GM12878 (cell line): ENCODE data around the gene GNL3. TPM values are rescaled to one million over a fixed set of nuclear protein-coding genes. Genes with fewer than 3 reads are reported as not detected.

Experiments used
- ATAC-seq: fragments of 200-7000 bp; cut with Tn5 transposase; 3 replicates; pipeline ENCODE4 v1.9.1; 2020; ENCODE audit warnings: mild to moderate bottlenecking, moderate library complexity
- BruUV-seq: library from RNA; stranded (reverse); fragments of 400-500 nt; replicated peaks from 2 replicates; lab custom pipeline; 2021; lab: Mats Ljungman, UMichigan
- CTCF ChIA-PET: fragments of 300-600 bp; sonication (Branson Sonifier 250); formaldehyde crosslinking; extraction: SDS; loops from one replicate; lab custom pipeline; 2021; ENCODE audit warnings: inconsistent platforms; lab: Yijun Ruan, JAX
- POLR2A ChIA-PET: fragments of 350-600 bp; formaldehyde crosslinking; extraction: SDS; loops from one replicate; lab custom pipeline; 2021; ENCODE audit warnings: inconsistent platforms; lab: Charles Lee
- RAD21 ChIA-PET: fragments of 300-600 bp; sonication (Branson Sonifier 250); formaldehyde crosslinking; loops from one replicate; lab custom pipeline; 2023; ENCODE audit warnings: antibody characterized with exemption; ENCODE audit not compliant: unreplicated experiment; lab: Charles Lee
- SMC1A ChIA-PET: fragments of 300-600 bp; sonication (Branson Sonifier 250); formaldehyde crosslinking; loops from one replicate; lab custom pipeline; 2023; ENCODE audit not compliant: unreplicated experiment, uncharacterized antibody; lab: Charles Lee
- DNase-seq: peaks from one replicate; pipeline ENCODE4 v3.0.0-alpha.2; 2011; ENCODE audit warnings: low read depth, low spot score
- FAIRE-seq: peaks from 3 replicates; lab custom pipeline; 2011; peaks lifted over from hg19 to GRCh38; lab: Jason Lieb, UNC
- H2AFZ ChIP-seq: 2 replicates; pipeline ENCODE4 v1.6.0; 2011; ENCODE audit warnings: low read depth, low read length, control low read depth; ENCODE audit not compliant: control insufficient read depth
- H3K27ac ChIP-seq: 2 replicates; pipeline ENCODE4 v1.5.1; 2011; ENCODE audit warnings: control low read depth; ENCODE audit not compliant: control insufficient read depth, insufficient read depth
- H3K27me3 ChIP-seq, 2 experiments: replicated peaks in 1 of 2; 2 replicates each; pipeline versions ENCODE4 v1.6.0 to v1.6.1; 2011; ENCODE audit warnings: low read length in 1 of 2; ENCODE audit not compliant: control insufficient read depth in 2 of 2, insufficient read depth in 2 of 2
- H3K36me3 ChIP-seq, 2 experiments: 2 replicates each; pipeline ENCODE4 v1.5.1; 2011; ENCODE audit warnings: low read length in 1 of 2; ENCODE audit not compliant: control insufficient read depth in 2 of 2, insufficient read depth in 2 of 2
- H3K4me1 ChIP-seq: 2 replicates; pipeline ENCODE4 v1.6.1; 2011; ENCODE audit warnings: mild to moderate bottlenecking, low read length, moderate library complexity, mixed read lengths; ENCODE audit not compliant: control insufficient read depth, insufficient read depth
- H3K4me2 ChIP-seq: 2 replicates; pipeline ENCODE4 v1.6.0; 2011; ENCODE audit warnings: control low read depth; ENCODE audit not compliant: control insufficient read depth, insufficient read depth
- H3K4me3 ChIP-seq: fragments of 200-600 bp; sonication (generic); 2 replicates; pipeline ENCODE4 v1.5.1; 2016
- H3K79me2 ChIP-seq: 2 replicates; pipeline ENCODE4 v1.6.0; 2011; ENCODE audit warnings: low read length; ENCODE audit not compliant: control insufficient read depth, insufficient read depth
- H3K9ac ChIP-seq: 2 replicates; pipeline ENCODE4 v1.8.0; 2011; ENCODE audit warnings: low read length, control low read depth, mixed read lengths; ENCODE audit not compliant: control insufficient read depth, insufficient read depth
- H3K9me3 ChIP-seq: replicated peaks from 3 replicates; pipeline ENCODE4 v1.5.1; 2011; ENCODE audit warnings: mild to moderate bottlenecking, low read length; ENCODE audit not compliant: control insufficient read depth, insufficient read depth
- H4K20me1 ChIP-seq: 2 replicates; pipeline ENCODE4 v1.6.0; 2011; ENCODE audit not compliant: control insufficient read depth, insufficient read depth
- RBBP5 ChIP-seq: fragments of 200-600 bp; sonication (generic); conservative IDR thresholded peaks from 2 replicates; pipeline ENCODE4 v1.6.1; 2016
- SMARCA5 ChIP-seq: fragments of 450-650 bp; IDR thresholded peaks from 2 replicates; pipeline ENCODE4 v1.6.1; 2017; ENCODE audit warnings: mild to moderate bottlenecking
- TAF1 ChIP-seq: IDR thresholded peaks from 2 replicates; pipeline ENCODE4 v1.6.1; 2011; ENCODE audit warnings: mild to moderate bottlenecking, low read depth, low read length, borderline replicate concordance
- WGBS: methylation state at CpG from one replicate; pipeline ENCODE4 v1.1.6; 2016; ENCODE audit warnings: low lambda C conversion rate; ENCODE audit not compliant: insufficient replicate concordance, insufficient coverage; ENCODE audit errors: missing lambda C conversion rate; 5-methylcytosine and 5-hydroxymethylcytosine counted together
- in situ Hi-C: fragments of 300-500 bp; cut with MboI; formaldehyde crosslinking; loops from 9 replicates; pipeline ENCODE4 v1.14.3; 2018; ENCODE audit warnings: mixed read lengths
- intact Hi-C: fragments of 100-400 bp; cut with micrococcal nuclease; formaldehyde crosslinking; loops from one replicate; pipeline ENCODE4 v1.14.2; 2022; ENCODE audit not compliant: unreplicated experiment
- polyA plus RNA-seq, 11 experiments: library from polyadenylated mRNA; depleted of rRNA in 4 of 11; unstranded in 6 of 11; stranded (reverse) in 5 of 11; fragments of >200 nt; fragmentation: Nextera tagmentation in 4 of 11; fragmentation: Illumina TruSeq in 1 of 11; extraction: Ambion mirVana in 4 of 11; extraction: Trizol in 1 of 11; gene quantifications; 1 replicate in 1 of 11; 2 replicates in 10 of 11; pipeline versions ENCODE4 v1.2.1 to v1.2.3, GENCODE V29; 2011 to 2016; ENCODE audit warnings: inconsistent platforms in 2 of 11, missing spikeins in 2 of 11, low read depth in 1 of 11
- total RNA-seq, 4 experiments: library from RNA; depleted of rRNA in 3 of 4; stranded (reverse); fragments of >200 nt in 3 of 4; fragmentation: Illumina TruSeq in 1 of 4; extraction: Trizol in 1 of 4; gene quantifications; 2 replicates each; pipeline versions ENCODE4 v1.2.1 to v1.2.3, GENCODE V29; 2013 to 2021
- TF ChIP-seq, protein P1 (sequence below): fragments of 450-650 bp; IDR thresholded peaks from 2 replicates; pipeline ENCODE4 v1.6.1; 2016; ENCODE audit warnings: mild to moderate bottlenecking, moderate library complexity, borderline replicate concordance
- TF ChIP-seq, protein P2 (sequence below), 3 experiments: IDR thresholded peaks in 2 of 3; conservative IDR thresholded peaks in 1 of 3; 2 replicates each; pipeline ENCODE4 v1.5.1; 2011; ENCODE audit warnings: low read depth in 3 of 3, low read length in 3 of 3, mild to moderate bottlenecking in 3 of 3, control low read depth in 2 of 3, moderate library complexity in 2 of 3, inconsistent platforms in 1 of 3, mixed read lengths in 1 of 3; ENCODE audit not compliant: control insufficient read depth in 2 of 3, insufficient read depth in 1 of 3; ENCODE audit errors: extremely low read depth in 1 of 3

The GNL3 gene
- total and polyA plus RNA-seq, 10 of the 15 experiments (the other 5 are each of a cell fraction or from before 2014, with no cell fraction given), result 172 to 368 (median 257) TPM

DNA sequence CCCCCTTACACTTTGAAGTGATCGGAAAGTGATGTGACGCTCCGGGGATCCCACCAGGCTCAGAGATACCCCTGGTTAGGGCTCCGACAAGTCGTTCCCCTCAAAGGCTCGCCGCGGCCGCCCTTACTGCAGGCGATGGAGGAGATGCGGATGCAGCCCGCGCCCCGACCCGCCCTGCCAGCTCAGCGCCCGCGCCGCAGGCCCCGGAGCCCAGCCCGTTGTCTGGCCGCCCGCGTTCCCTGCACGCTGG is 19.5 kb downstream of the GNL3 start:
- POLR2A ChIA-PET, result interaction anchor here (0.6 to 4.1 kb wide), 7 partner anchors 8 to 371 kb away, joined by 3 to 25 read pairs (median 3); partner anchors contain the start of gene GNL3
- RAD21 ChIA-PET, result interaction anchor here (1.0 to 2.2 kb wide), 2 partner anchors 8 to 66 kb away, joined by 5 to 8 read pairs; partner anchors contain the start of gene NEK4

DNA sequence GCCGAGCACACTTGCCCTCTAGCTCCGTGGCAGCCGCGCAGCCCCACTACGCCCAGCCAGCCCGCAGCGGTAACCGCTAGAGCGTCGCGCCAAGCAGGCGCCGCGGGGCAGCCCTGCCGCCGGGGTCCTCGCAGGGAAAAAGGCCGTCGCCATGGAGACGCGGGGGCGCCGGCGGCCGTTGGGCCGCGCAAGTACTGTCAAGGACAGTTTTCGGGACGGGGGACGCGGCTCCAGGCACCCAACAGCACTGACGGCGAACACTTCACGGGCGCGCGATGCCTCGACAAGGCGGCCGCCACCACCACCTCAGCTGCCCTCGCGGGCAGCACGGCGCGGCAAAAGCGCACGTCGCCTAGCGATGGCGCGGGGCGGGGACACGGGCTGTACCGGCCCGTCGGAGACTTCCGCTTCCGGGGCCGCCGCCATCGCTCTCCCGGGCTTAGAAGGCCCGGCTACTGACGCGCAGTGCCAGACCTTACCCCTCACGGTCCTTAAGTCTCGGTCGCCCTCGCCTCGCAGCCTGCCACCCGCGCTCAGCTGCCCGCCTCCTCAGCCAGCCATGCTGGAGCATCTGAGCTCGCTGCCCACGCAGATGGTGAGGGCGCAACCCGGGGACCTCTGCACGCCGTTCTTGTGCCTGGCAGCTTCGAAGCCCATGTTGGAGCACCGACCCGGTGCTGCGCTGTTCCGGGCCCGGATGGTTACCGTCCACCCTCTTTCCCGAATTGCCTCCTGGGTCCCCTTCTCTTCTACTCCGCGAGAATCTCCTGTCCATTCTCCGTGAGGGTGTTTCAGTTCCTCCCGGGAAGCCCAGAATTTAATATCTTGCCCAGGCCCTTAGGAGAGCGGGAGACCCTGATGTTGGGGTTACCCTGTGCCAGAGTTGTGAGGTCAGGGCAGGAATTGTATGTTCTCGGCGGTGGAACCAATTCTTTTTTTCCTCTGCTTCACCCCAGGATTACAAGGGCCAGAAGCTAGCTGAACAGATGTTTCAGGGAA is 20.2 kb downstream of the GNL3 start, which contains the start of the genes GLT8D1 and SPCS1:
Gene GLT8D1 (minus strand): TSS at position 104 of the 999 bp plus-strand sequence. CDS start 5,331 bp downstream, outside the sequence.
Gene SPCS1 (plus strand): TSS at position 419 of the 999 bp plus-strand sequence. CDS start 141 bp downstream, at position 560.
- CTCF ChIA-PET, result interaction anchor here (0.8 to 1.0 kb wide), 2 partner anchors 93 to 475 kb away, joined by 3 read pairs; no protein-coding TSS in a partner anchor
- BruUV-seq, result no TSS peak
- peak; percentile 52; the same call in 1 of the 2 replicates for TF ChIP-seq TAF1
- TF ChIP-seq, protein P1, sequence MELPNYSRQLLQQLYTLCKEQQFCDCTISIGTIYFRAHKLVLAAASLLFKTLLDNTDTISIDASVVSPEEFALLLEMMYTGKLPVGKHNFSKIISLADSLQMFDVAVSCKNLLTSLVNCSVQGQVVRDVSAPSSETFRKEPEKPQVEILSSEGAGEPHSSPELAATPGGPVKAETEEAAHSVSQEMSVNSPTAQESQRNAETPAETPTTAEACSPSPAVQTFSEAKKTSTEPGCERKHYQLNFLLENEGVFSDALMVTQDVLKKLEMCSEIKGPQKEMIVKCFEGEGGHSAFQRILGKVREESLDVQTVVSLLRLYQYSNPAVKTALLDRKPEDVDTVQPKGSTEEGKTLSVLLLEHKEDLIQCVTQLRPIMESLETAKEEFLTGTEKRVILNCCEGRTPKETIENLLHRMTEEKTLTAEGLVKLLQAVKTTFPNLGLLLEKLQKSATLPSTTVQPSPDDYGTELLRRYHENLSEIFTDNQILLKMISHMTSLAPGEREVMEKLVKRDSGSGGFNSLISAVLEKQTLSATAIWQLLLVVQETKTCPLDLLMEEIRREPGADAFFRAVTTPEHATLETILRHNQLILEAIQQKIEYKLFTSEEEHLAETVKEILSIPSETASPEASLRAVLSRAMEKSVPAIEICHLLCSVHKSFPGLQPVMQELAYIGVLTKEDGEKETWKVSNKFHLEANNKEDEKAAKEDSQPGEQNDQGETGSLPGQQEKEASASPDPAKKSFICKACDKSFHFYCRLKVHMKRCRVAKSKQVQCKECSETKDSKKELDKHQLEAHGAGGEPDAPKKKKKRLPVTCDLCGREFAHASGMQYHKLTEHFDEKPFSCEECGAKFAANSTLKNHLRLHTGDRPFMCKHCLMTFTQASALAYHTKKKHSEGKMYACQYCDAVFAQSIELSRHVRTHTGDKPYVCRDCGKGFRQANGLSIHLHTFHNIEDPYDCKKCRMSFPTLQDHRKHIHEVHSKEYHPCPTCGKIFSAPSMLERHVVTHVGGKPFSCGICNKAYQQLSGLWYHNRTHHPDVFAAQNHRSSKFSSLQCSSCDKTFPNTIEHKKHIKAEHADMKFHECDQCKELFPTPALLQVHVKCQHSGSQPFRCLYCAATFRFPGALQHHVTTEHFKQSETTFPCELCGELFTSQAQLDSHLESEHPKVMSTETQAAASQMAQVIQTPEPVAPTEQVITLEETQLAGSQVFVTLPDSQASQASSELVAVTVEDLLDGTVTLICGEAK, result peak; percentile 93
- TF ChIP-seq, protein P2, sequence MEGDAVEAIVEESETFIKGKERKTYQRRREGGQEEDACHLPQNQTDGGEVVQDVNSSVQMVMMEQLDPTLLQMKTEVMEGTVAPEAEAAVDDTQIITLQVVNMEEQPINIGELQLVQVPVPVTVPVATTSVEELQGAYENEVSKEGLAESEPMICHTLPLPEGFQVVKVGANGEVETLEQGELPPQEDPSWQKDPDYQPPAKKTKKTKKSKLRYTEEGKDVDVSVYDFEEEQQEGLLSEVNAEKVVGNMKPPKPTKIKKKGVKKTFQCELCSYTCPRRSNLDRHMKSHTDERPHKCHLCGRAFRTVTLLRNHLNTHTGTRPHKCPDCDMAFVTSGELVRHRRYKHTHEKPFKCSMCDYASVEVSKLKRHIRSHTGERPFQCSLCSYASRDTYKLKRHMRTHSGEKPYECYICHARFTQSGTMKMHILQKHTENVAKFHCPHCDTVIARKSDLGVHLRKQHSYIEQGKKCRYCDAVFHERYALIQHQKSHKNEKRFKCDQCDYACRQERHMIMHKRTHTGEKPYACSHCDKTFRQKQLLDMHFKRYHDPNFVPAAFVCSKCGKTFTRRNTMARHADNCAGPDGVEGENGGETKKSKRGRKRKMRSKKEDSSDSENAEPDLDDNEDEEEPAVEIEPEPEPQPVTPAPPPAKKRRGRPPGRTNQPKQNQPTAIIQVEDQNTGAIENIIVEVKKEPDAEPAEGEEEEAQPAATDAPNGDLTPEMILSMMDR (IDR thresholded peaks at IDR 0.05 in 2 of 3, conservative IDR thresholded peaks at IDR 0.05 in 1 of 3; ENCODE audit: control insufficient read depth in 2 of 3, extremely low read depth in 1 of 3, insufficient read depth in 1 of 3, low read depth in 3 of 3, low read length in 3 of 3), result no peak

More for the DNA sequence above, 19.5 kb downstream of the GNL3 start:
- in situ Hi-C loops, result no loop called here
- ATAC-seq (no peak), DNase-seq (no peak), FAIRE-seq (no peak)
- H3K4me3 ChIP-seq, result peak overlapping the region; percentile 90
- H3K4me1 ChIP-seq, result peaks cover 29% of the 10 kb centered on the region
- H3K9ac ChIP-seq, result peak overlapping the region; percentile 91
- H3K36me3 ChIP-seq, result peaks cover 3 to 14% of the 10 kb centered on the region in 2 experiments; a peak in 3 of 4 replicates
- no peaks in the 10 kb centered on the region for H3K27me3 ChIP-seq
- under 1% methylated on average over 25 of the region's 25 CpGs for WGBS
- H3K27ac ChIP-seq, result peak overlapping the region; percentile 75
- TF ChIP-seq SMARCA5 (0 out of 2 replicates have a peak, but pooled peaks have one; percentile 36), RBBP5 (no peak)
- H3K9me3 ChIP-seq, result no peaks in the 10 kb centered on the region
- intact Hi-C loops, result loop anchor here (2.0 to 10.0 kb wide), 2 partner anchors 19 to 339 kb away; partner anchors contain the start of genes GNL3 and SFMBT1
- peak overlapping the region; percentile 100 for H2AFZ ChIP-seq
- SMC1A ChIA-PET, result interaction anchor here (1.6 to 3.4 kb wide), 3 partner anchors 8 to 17 kb away, joined by 4 to 17 read pairs (median 5); no protein-coding TSS in a partner anchor
- peaks cover 62% of the 10 kb centered on the region for H3K79me2 ChIP-seq
- H3K4me2 ChIP-seq, result peak overlapping the region; percentile 92
- CTCF ChIA-PET, result no interaction called here
- no peaks in the 10 kb centered on the region for H4K20me1 ChIP-seq
- no TSS peak for BruUV-seq

More for the DNA sequence above, 20.2 kb downstream of the GNL3 start, which contains the start of the genes GLT8D1 and SPCS1:
- peak within 1 kb of the TSS; percentile 100 for H2AFZ ChIP-seq
- peak within 1 kb of the TSS; percentile 92 for H3K4me2 ChIP-seq
- no peaks in the 10 kb centered on the region for H4K20me1 ChIP-seq
- under 1% methylated on average over 88 of the region's 94 CpGs for WGBS
- H3K27me3 ChIP-seq, result no peaks in the 10 kb centered on the region
- no peak for DNase-seq
- H3K4me3 ChIP-seq, result peak within 1 kb of the TSS; percentile 90
- POLR2A ChIA-PET, result interaction anchor here (0.5 to 4.1 kb wide), 14 partner anchors 9 to 371 kb away, joined by 3 to 25 read pairs (median 4); partner anchors contain the start of gene GNL3
- H3K79me2 ChIP-seq, result peaks cover 62% of the 10 kb centered on the region
- peaks cover 30% of the 10 kb centered on the region for H3K4me1 ChIP-seq
- peak within 1 kb of the TSS; percentile 92 for H3K9ac ChIP-seq
- RAD21 ChIA-PET, result interaction anchor here (1.0 to 2.2 kb wide), 4 partner anchors 9 to 65 kb away, joined by 3 to 8 read pairs (median 4); partner anchors contain the start of gene NEK4
- H3K36me3 ChIP-seq, result peaks cover 3 to 14% of the 10 kb centered on the region in 2 experiments; a peak in 3 of 4 replicates
- H3K27ac ChIP-seq, result peak within 1 kb of the TSS; percentile 75
- intact Hi-C loops, result loop anchor here (2.0 to 10.0 kb wide), 3 partner anchors 19 to 339 kb away; partner anchors contain the start of genes GNL3, NEK4 and SFMBT1
- ATAC-seq, result peak; percentile 92
- SMC1A ChIA-PET, result interaction anchor here (0.8 to 3.4 kb wide), 5 partner anchors 9 to 27 kb away, joined by 3 to 17 read pairs (median 5); no protein-coding TSS in a partner anchor
- FAIRE-seq, result no peak
- in situ Hi-C loops, result no loop called here
- no peaks in the 10 kb centered on the region; the same call in 2 of the 3 replicates for H3K9me3 ChIP-seq
